NCI-H345 (cell line): Measurements from ENCODE around the gene KIF17.
"Not testable (repeated sequence)": the region's sequence is repeated elsewhere in the genome, so short reads cannot be mapped to it uniquely, and the experiment has no call there.

ENCODE experiments used
- DNase-seq: peaks from one replicate; lab custom pipeline; 2025; lab: John Stamatoyannopoulos, UW

KIF17 gene

DNA sequence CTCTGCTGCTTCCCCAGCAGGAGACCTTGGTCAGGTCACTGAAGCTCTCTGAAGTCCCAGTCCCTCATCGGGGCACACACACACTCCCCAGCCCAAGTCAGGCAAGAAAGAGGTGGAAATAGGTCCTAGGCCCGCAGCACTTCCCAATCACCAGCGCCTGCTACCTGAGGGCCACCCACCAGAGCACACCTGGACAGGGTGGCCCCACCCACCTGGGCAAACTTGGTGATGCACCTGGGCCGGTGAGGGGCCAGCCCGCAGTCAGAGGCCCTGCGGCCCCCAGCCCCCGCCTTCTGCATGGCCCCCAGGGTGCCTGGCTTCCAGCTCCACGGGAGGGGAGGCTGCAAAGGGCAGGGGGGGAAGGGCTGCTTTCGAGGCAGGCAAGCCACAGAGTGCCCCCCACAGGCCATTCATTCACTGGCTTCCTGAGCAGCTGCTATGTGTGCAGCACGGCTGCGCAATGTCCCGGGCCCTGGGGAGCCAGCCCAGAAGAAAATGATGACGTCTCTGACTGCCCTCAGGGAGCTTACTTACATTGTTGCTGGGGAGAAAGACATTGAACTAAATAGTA lies 10.0 kb upstream of the KIF17 start:
- peak; percentile 51 for DNase-seq

DNA sequence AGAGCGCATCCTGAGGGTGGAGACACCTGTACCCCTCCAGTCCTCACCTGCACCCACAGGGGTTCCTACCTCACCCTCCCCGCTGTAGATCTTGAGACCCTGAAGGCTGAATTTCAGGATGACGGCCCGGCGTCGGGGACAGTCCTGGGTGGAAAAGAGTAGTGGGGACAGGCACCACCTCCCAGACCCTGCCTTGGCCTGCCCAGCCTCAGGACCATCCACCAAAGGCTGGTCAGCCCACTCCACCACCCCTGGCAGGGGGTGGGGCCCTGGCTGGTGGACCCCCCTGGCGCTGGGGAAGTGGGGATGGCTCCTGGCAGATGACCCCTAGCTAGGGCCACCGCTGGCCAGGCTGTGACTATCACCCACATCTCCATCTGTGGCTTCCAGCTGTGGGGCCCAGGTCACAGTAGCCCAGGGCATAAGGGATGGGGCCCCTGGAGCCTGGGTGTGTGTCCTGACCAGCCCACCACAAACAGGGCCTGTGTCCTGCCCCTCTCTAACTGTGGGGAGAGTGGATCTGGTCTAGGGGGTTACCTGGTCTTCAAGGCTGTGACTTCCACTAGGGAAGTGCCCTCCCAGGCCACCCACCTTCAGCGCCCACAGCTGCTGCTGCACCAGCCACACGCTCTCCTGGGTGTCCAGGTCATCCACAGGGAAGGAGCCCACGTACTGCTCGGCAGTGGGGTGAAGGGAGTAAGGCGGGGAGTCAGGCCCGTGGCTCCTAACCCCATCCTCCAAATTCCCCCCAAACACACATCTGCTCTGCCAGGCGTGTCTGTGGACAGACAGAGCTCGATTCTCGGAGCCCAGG lies 9.3 kb upstream of the KIF17 start:
- DNase-seq, result no peak

DNA sequence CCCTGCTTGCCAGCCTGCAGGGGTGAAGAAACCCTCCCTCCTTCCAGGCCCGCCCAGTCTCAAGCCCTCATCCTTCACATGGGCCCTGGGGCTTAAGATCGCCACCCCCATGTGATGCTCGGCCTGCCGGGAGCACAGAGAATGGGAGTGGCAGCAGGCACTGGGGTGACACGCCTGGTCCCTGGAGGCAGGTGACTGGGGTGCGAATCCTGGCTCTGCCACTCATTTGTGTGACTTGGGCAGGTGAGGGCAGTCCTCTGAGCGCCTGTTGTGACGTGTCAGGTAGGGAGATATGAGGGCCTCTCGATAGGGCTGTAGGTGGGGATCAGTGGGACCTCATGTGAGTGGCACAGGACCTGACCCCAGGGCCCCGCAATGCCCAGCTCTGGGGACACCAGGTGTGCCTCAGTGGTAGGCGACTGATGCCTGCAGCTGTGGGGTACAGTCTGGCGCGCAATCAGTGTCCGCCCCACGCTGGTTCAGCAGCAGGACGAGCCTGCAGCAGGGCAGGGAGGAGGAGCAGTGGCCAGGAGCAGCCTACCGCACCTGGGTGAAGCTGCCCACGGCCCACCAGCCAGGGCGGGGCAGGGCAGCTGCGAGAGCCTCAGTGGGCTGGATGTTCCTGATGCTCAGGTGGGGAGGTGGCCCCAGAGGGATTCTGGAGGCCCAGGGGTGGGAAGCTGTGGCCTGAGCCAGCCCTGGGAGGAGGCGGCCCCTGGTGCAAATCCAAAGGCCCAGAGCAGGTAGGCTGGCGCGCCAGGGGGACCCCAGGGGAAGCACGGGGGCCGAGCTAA lies 8.5 kb upstream of the KIF17 start:
- DNase-seq, result peak; percentile 95

DNA sequence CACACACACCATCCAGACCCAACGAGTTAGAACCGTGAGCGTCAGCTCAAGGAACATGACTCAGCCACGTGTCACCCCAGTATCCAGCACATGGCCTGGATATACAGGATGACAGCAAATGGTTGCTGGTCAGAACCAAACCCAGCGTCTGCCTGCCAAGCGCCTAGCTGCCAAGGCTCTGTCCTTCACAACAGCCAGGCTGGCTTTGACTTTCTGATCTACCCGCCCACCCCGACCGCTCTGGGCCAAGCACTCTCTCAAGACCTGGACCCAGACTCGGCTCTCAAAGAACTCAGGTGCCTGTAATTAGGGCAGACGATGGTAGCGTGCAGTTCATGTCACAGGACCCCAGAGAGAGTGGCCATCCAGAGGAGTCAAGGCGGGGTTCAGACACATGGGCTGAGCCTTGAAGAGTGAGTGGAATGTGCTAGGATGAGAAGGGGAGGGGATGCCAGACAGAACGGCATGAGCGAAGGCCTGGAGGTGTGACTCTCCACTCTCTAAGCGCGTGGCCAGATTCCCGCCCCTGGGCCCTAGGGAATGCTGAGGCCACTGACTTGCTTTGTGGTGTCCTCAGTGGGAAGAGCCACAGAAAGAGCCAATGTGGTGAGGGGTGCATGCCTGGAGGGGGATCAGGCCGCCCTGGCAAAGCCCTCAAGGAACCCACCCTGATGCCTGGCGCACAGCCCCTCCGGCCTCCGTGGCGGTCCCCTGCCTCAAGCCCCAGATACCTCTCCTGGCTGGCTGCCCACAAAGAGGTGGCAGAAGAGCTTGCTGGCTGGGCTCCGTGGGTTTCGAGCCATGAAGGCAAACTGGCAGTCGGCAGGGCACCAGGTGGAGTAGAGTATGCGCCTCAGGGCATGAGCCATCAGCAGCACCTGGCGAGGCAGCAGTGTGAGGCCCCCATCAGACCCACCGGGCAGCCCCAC lies 7.6 kb upstream of the KIF17 start:
- no peak for DNase-seq

DNA sequence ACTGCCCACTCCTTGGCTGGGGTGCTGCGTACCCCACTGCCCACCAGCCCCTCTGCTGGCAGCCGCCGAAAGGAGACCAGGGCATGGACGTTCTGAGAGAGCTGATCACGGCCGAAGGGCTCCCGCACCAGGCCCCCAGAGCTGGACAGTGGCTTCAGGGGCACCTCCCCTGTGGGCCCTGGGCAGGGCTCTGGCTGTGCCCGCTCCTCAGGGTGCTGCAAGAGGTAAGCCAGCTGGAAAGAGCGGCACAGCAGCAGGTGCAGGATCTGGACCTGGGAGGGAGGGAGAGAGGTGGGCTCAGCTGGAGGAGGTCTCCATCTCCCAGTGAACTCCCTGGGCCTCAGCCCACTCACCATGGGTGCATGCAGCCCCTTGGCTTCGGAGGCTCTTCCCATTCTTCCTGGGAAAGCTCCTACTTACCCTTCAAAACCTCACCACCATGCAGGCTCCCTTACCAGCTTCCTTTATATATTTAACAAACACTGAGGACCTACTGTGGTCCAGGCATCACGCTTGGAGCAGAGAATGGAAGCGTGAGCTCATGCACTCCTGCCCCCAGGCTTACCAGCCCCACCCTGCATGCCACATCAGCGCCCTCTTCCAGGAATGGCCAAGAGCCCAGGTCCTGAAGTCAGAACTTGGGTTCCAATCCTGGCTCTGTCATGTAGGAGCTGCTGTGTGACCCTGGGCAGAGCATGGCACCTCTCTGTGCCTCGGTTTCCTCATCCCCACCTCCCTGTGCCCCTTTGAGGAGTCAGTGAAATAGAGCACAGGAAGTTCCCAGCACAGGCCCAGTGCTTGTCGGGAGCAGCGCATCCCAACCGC lies 6.8 kb upstream of the KIF17 start:
- DNase-seq, result no peak

DNA sequence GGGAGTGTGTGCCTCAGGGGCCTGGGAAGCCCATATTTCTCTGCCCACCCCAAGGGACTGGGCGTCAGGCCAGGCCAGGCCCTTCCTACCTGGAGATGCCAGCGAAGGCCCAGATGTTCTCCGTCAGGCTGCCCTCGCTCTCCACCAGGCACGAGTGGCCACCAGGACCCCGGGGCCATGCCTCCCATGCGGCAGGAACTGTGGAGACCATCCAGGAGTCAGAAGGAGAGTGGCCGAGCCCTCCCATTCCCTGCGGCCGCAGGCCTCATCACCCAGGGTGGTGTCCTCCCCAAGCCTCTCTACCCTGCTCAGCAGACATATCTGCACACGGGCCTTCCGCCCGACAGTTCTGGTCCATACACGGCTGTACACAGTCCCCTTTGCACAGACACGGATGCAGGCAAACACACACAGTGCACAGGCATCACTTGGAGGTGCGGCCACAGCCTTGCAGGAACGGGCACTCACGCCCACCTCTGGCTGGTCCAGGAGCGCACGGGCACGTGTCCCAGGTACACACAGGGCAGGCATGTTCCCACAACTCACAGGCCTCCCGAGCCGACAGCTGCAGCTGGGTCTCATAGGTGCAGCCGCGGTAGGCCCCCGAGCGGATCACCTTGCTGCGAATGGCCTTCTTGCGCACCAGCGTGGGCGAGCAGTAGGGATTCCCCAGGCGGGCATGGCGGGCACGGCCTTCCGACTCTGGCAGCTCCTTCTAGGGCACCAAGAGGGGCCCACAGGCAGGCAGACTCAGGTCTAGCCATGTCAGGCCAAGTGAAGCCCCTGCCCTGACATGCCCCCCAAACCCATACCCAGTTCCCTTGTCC lies 5.9 kb upstream of the KIF17 start:
- no peak for DNase-seq

DNA sequence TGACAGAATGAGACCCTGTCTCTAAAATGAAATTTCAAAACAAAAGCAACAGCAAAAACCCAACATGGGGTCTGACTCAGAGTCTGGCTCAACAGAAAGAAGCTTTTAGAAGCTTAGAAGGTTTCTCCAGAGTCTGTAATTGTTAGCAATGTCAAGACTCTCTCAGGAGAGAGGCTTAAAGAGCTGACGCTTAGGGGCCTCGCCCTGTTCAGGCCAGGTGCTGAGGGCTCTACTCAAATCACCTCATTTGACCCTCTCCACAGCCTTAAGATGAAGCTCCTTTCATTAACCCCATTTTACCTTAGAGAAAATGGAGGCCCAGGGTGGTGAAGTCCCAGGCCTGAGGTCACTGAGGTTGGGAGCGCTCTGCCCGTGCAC lies 5.3 kb upstream of the KIF17 start:
- no peak for DNase-seq

DNA sequence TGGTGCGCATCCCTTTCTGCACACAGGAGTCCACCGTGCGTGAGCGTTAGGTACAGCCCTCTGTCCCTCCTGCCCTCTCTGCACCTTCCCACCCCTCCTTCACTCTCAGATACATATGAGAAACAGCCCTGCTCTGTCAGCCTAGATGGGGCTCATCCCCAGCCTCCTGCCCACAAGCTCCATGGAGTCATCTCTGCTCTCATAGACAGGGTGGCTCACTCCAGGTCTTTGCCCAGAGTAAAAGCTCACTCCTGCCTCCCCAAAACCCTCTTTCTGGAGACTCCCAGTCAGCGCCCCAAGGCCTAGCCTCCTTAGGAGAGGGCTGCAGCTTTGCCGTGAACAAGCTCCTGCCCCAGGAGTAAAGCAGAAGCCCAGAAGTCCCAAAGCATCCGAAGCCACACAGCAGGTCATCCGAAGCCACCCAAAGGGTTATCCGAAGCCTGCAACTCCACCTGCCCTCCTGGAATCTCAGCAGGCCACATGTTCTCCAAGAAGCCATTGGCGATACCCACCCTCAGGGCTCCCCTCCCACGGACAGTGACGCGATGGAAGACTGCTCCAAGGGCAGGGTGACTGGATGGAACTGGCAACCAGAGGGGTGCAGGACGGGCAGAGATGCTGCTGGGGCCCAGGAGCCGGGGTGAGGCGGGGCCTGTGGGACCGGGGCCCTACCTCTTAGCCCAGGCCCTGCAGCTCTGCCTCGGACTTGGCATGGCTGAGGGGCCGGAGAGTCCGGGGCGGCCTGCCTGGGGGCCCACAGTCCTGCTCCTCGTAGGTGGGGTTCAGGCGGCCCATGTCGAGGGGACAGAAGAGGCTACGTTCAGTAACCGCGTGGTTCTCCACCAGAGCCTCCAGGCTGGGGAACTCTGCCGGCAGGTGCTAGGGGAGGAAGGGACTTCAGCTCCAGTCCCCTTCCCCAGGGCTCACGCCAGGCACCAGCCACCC lies 3.6 kb upstream of the KIF17 start:
- no peak for DNase-seq

DNA sequence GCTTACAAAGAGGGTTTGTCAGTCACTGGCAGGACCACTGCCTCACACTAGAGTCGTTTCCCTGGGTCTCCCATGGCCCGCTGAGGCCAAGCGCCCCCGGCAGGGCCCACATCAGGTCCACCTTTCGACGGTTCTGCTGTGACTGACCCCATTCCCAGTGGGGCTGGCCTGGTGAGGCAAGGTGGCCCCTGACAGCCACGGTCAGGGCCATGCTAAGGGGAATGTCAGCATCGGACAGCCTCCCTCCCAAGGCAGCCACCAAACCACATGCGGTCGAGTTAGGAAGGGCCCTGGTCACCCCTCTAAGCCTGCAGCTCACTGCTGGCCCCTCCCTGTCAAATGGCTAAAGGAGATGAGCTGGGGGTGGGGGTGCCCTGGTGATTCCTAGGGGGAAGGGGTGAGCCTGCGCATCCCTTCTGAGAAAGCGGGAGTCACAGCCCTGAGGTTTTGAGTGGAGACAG lies 2.9 kb upstream of the KIF17 start:
- DNase-seq, result no peak

DNA sequence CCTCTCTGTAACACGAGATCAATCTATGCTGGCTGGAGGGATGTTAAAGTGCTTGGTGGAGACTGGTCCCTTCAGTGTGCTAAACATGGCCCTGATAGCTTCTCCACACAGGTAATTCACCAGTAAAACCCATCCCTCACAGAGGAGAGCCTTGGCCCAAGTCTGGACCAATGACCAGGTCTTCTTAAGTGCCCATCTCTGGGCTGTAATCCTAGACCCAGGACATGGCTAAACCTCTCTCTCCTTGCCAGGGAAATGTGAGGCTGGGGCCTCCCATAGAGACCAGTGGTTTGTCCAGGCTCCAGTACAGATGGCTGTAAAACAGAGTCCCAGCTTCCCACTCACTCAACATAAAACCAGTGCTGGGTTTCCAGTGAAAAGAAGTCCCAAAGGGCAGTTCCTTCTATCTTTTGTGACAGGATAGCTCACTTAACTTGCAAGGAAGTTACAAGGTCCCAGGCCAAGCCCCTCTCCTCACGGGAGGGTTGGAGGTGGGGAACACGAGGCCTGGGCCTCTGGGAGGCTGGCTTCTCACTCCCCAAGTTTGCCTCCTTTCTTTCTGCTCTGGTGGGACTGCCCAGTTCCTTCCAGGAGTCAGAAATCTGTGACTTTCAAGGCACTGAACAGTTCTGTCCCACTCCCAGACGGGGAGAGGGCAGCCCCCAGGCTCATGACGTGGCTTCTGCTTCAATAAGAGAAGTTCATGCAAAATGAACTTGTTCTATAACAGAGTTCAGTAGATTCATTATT lies 2.2 kb upstream of the KIF17 start:
- no peak for DNase-seq

DNA sequence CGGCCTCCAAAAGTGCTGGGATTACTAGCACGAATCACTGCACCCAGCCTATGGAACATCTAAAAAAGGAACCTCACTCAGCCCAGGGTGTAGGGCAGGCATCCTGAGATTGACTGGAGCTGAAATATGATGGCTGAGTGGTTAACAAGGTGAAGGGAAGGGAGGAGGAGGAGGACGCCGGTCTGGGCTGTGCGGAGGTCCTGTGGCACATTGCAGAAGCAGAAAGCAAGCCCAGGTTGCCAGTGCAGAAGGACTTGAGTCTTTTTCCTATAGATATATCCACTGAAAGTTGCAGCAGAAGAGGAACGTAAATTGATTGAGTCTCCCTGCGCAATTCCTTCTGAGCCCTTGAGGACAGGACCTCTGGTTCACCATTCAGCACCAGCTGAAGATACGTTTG lies 1.5 kb upstream of the KIF17 start:
- no peak for DNase-seq

DNA sequence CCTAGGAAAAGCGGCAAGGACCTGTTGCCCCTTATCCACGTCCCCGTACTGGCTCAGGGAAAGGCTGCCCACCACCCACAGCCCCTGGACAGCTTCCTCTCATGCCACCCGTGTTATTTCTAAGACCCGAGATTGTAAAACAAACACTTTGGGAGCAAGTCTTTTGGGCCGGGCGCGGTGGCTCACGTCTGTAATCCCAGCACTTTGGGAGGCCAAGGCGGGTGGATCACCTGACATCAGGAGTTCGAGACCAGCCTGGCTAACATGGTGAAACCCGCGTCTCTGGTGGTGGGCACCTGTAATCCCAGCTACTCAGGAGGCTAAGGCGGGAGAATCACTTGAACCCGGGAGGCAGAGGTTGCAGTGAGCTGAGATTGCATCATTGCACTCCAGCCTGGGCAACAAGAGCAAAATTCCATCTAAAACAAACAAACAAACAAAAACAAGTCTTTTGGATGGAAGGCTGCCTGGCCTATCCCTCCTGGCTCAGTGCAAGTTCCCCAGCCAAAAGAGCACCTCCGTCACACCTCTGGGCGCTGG lies 606 bp upstream of the KIF17 start:
- not testable (repeated sequence) for DNase-seq

DNA sequence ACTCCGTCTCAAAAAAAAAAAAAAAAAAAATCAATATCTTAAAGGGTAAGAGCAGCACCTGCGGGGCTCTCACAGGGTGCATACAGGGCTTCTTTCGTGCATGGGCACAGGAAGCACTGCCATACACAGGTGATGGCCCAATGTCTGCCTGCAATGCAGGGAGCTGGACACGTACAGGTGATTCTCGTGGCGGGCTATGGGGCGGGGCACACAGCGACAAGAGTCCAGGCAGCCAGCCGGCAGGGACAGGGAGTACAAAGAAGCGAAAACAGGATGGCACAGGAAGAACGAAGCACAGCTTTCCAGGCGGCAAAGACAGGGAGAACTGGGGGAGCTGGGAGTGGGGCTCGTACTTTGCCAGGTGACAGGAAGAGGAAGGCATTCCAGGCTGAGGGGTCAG lies 1.6 kb downstream of the KIF17 start:
- DNase-seq, result no peak

DNA sequence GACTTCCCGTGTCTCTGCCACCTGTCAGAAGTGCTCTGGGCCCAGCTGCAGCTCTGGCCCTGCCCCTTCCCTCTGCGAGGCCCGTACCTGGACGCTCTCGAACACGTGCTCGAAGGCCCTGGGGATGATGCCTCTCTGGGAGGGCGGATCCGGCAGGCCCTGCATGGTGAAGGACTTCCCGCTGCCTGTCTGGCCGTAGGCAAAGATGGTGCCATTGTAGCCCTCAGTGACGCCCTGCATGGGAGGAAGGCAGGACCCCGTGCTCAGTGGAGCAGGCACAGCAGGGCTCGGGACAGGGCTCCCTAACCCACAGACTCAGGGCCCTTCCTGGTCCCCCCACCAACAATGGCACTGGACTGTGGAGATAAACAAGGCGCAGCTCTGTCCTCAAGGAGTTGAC lies 2.4 kb downstream of the KIF17 start:
- no peak for DNase-seq

DNA sequence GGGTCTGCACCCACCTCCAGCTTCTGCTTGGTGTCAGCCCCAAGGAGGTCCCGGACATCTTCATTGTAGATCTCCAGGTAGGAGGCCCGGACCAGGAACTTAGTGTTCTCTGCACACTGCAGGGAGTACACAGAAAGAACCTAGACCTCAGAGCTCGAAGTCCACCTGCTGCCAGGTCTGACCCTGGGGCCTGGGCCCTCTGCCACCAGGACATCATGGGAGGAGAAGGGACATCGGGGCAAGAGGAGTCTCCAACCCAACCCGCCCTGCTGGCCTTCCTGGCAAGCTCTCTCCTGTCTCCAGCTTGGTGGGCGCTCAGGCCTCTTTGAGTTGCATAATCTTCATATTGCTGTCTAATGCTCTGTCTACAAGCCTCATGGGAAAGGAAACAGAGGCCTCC lies 4.4 kb downstream of the KIF17 start:
- no peak for DNase-seq

DNA sequence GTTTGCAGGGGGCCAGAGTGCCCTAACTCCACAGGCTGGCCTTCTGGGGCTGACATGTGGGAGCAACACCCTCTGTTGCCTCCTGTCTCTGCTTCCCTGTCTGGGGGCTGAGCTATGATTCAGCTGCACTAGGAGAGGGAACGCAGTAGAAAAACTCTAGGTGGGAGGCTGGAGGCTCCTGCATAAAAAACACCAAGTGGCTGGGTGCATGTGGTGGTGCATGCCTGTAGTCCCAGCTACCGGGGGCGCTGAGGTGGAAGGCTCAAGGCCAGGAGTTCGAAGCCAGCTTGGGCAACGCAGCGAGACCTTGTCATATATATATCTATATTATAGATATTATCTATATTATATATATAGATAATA lies 5.6 kb downstream of the KIF17 start:
- no peak for DNase-seq

DNA sequence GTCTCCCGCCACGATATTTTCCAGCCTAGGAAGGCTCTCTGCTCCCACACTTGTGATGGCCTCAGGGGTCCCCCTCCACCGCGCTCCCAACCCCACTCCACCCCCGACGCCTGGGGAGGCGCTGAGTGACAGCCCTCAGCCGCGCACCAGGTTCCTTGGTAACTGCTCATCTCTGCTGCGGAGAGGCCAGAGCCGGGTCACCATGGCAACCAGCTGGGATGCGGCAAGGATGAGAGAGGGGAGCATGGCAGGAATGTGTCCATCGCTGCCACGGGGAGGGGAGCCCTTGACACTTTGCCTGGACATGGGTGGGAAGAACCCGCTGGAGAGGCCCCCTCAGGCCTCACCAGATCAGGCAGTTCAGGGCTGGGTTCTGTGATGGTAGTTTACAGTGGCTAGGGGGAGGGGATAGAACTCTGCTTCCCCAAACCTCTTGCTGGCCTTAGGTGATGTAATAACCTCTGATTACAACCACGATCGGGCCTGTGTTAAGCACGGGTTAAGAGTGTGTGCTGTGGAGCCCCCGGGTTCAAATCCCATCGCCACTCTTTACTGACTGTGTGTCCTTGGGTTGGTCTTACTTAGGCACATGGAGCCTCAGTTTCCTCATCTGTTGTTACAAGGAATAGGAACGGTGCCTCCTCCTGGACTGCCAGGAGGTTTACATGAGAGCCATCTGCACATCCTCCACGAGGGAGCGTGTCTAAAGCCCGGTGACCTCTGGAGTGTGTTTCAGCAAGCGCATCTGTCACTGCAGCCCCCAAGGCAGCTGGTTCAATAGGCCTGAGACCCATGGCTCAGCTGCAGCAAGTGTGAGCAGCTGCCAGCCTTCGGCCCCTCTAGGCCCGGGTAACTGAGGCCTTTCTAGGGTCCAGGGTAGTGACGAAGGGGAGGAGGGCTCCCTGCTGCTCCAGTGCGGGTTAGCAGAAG lies 6.3 kb downstream of the KIF17 start:
- DNase-seq, result peak; percentile 26
